HG03457 (cell line): Measurements from ENCODE around the gene VGLL4.
A peak's percentile ranks its signal among the peaks of the same experiment; 100 is the strongest.

Experiments used
- ATAC-seq: cut with Tn5 transposase; IDR thresholded peaks from one replicate; pipeline ENCODE4 v1.9.1; 2021; ENCODE audit warnings: moderate number of reproducible peaks; ENCODE audit not compliant: unreplicated experiment

VGLL4 gene

GRCh38 chr3:11629716-11630115 is 14.0 kb downstream of the VGLL4 start:
- ATAC-seq, result no peak

- ATAC-seq, result no peak
Observed at GRCh38 chr3:11627612-11628011, 16.1 kb downstream of the VGLL4 start.

- peak; percentile 41 for ATAC-seq
Observed at GRCh38 chr3:11626084-11626463, 17.6 kb downstream of the VGLL4 start.

GRCh38 chr3:11625376-11626083 is 18.2 kb downstream of the VGLL4 start:
- no peak for ATAC-seq

GRCh38 chr3:11624704-11625375 is 18.9 kb downstream of the VGLL4 start:
- ATAC-seq, result no peak

GRCh38 chr3:11624161-11624560 is 19.6 kb downstream of the VGLL4 start:
- ATAC-seq, result no peak

GRCh38 chr3:11622586-11623550 is 20.8 kb downstream of the VGLL4 start:
- no peak for ATAC-seq

- ATAC-seq, result no peak
Observed at GRCh38 chr3:11621077-11621476, 22.6 kb downstream of the VGLL4 start.

- no peak for ATAC-seq
Observed at GRCh38 chr3:11619946-11620652, 23.6 kb downstream of the VGLL4 start.

- no peak for ATAC-seq
Observed at GRCh38 chr3:11619461-11619860, 24.3 kb downstream of the VGLL4 start.

- ATAC-seq, result no peak
Observed at GRCh38 chr3:11618904-11619303, 24.8 kb downstream of the VGLL4 start.

GRCh38 chr3:11616551-11616950 is 27.2 kb downstream of the VGLL4 start:
- no peak for ATAC-seq

- ATAC-seq, result no peak
Observed at GRCh38 chr3:11613851-11614487, 29.7 kb downstream of the VGLL4 start.

GRCh38 chr3:11613319-11613718 is 30.4 kb downstream of the VGLL4 start:
- ATAC-seq, result no peak

- no peak for ATAC-seq
Observed at GRCh38 chr3:11612515-11613188, 31.1 kb downstream of the VGLL4 start.

GRCh38 chr3:11611341-11611799 is 32.3 kb downstream of the VGLL4 start:
- no peak for ATAC-seq

- no peak for ATAC-seq
Observed at GRCh38 chr3:11610700-11611275, 32.9 kb downstream of the VGLL4 start.

- no peak for ATAC-seq
Observed at GRCh38 chr3:11610044-11610671, 33.6 kb downstream of the VGLL4 start.

GRCh38 chr3:11609481-11609880 is 34.2 kb downstream of the VGLL4 start:
- no peak for ATAC-seq
